HEK293T (cell line): ENCODE results near the gene PPP6R2.

Experiments used
- CTCF ChIA-PET: fragments of 350-600 bp; formaldehyde crosslinking; extraction: SDS; loops from one replicate; lab custom pipeline; 2021; ENCODE audit warnings: antibody characterized with exemption, inconsistent platforms; lab: Yijun Ruan, JAX
- POLR2A ChIA-PET: fragments of 350-600 bp; formaldehyde crosslinking; extraction: SDS; loops from one replicate; lab custom pipeline; 2020; ENCODE audit warnings: antibody characterized with exemption, inconsistent platforms; lab: Yijun Ruan, JAX
- DNase-seq: peaks from one replicate; pipeline ENCODE4 v3.0.0; 2012; ENCODE audit warnings: mixed read lengths; ENCODE audit errors: extremely low spot score
- ARNT ChIP-seq: fragments of 450-650 bp; IDR thresholded peaks from 2 replicates; pipeline ENCODE4 v1.6.1; 2017; ENCODE audit warnings: mild to moderate bottlenecking
- BHLHE40 ChIP-seq: fragments of 450-650 bp; IDR thresholded peaks from 2 replicates; pipeline ENCODE4 v1.6.1; 2016; ENCODE audit warnings: mild to moderate bottlenecking, moderate library complexity, borderline replicate concordance
- CTBP1 ChIP-seq: fragments of 450-650 bp; IDR thresholded peaks from 2 replicates; pipeline ENCODE4 v1.6.1; 2016; ENCODE audit warnings: borderline replicate concordance
- ELF4 ChIP-seq: fragments of 450-650 bp; IDR thresholded peaks from 2 replicates; pipeline ENCODE4 v1.6.1; 2017; ENCODE audit warnings: antibody characterized with exemption
- FOXA1 ChIP-seq: fragments of 450-650 bp; IDR thresholded peaks from 2 replicates; pipeline ENCODE4 v1.6.1; 2016; ENCODE audit warnings: mild to moderate bottlenecking
- FOXK2 ChIP-seq: fragments of 450-650 bp; IDR thresholded peaks from 2 replicates; pipeline ENCODE4 v1.6.1; 2016; ENCODE audit warnings: mild to moderate bottlenecking
- FOXM1 ChIP-seq: fragments of 450-650 bp; IDR thresholded peaks from 2 replicates; pipeline ENCODE4 v1.6.1; 2017; ENCODE audit warnings: mild to moderate bottlenecking, borderline replicate concordance
- HDGF ChIP-seq: fragments of 450-650 bp; IDR thresholded peaks from 2 replicates; pipeline ENCODE4 v1.6.1; 2017; ENCODE audit warnings: antibody characterized with exemption, borderline replicate concordance
- L3MBTL2 ChIP-seq: fragments of 450-650 bp; conservative IDR thresholded peaks from 2 replicates; pipeline ENCODE4 v1.6.1; 2016; ENCODE audit warnings: mild to moderate bottlenecking
- LEF1 ChIP-seq: fragments of 450-650 bp; IDR thresholded peaks from 2 replicates; pipeline ENCODE4 v1.6.1; 2017; ENCODE audit warnings: mild to moderate bottlenecking, borderline replicate concordance
- NFRKB ChIP-seq: fragments of 450-650 bp; IDR thresholded peaks from 2 replicates; pipeline ENCODE4 v1.6.1; 2016; ENCODE audit warnings: mild to moderate bottlenecking, moderate library complexity
- SP1 ChIP-seq: fragments of 450-650 bp; IDR thresholded peaks from 2 replicates; pipeline ENCODE4 v1.6.1; 2017
- SUZ12 ChIP-seq: fragments of 450-650 bp; IDR thresholded peaks from 2 replicates; pipeline ENCODE4 v1.6.1; 2016; ENCODE audit warnings: mild to moderate bottlenecking
- TARDBP ChIP-seq: fragments of 450-650 bp; IDR thresholded peaks from 2 replicates; pipeline ENCODE4 v1.6.1; 2016
- ZNF384 ChIP-seq: fragments of 450-650 bp; IDR thresholded peaks from 2 replicates; pipeline ENCODE4 v1.6.1; 2016
- TF ChIP-seq, protein P1 (sequence below): fragments of 450-650 bp; IDR thresholded peaks from 2 replicates; pipeline ENCODE4 v1.6.1; 2016

PPP6R2 gene

DNA sequence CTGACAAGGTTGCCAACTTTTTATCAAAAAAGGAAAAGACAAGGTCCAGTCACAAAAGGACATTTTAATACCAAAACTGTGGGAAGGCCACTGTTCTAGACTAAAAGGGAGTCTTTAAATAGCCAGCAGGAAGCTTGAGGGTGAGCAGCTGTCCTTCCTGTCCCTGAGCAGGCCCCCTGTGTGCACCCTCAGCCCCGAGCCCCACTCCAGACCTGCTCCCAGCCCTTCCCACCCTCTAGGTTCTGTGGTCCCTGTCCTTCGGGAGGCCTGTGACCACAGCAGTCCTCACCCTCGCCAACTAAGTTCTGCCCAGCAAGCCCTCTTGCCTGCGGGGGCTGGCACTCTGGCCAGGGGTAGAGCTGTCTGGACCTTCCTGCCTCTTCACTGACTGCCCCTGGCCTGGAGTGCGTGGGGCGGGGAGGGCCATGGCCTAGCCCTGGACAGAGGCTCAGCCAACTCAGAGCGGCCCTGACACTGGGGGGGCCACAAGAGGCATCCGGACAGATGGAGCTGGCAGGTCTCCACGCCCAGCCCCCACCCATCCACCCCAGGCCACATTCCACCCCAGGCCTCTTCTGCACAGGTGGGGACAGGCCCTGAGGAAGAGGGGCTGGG, 34.0 kb upstream of the PPP6R2 start:
- TF ChIP-seq BHLHE40 (no peak), SP1 (no peak), ZNF384 (no peak), L3MBTL2 (no peak), ARNT (no peak), SUZ12 (no peak), TARDBP (no peak), LEF1 (no peak), FOXA1 (no peak), ELF4 (no peak), FOXM1 (no peak), FOXK2 (no peak), CTBP1 (no peak), HDGF (no peak), NFRKB (no peak)
- TF ChIP-seq, protein P1, sequence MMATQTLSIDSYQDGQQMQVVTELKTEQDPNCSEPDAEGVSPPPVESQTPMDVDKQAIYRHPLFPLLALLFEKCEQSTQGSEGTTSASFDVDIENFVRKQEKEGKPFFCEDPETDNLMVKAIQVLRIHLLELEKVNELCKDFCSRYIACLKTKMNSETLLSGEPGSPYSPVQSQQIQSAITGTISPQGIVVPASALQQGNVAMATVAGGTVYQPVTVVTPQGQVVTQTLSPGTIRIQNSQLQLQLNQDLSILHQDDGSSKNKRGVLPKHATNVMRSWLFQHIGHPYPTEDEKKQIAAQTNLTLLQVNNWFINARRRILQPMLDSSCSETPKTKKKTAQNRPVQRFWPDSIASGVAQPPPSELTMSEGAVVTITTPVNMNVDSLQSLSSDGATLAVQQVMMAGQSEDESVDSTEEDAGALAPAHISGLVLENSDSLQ, result no peak
- POLR2A ChIA-PET, result interaction anchor here (0.6 to 1.0 kb wide), 2 partner anchors 16 to 19 kb away, joined by 3 read pairs; no protein-coding TSS in a partner anchor
- CTCF ChIA-PET, result no interaction called here
- DNase-seq, result no peak

GRCh38 chr22:50309601-50309991, 33.5 kb upstream of the PPP6R2 start:
- ChIA-PET POLR2A (interaction anchor here (1.0 kb wide), 1 partner anchor 16 kb away, joined by 3 read pairs; no protein-coding TSS in a partner anchor), CTCF (no interaction called here)
- no peak for DNase-seq
- TF ChIP-seq SUZ12, result no peak
- no peak for TF ChIP-seq ARNT
- TF ChIP-seq NFRKB, result no peak
- TF ChIP-seq L3MBTL2, result no peak
- TF ChIP-seq, protein P1, result no peak
- no peak for TF ChIP-seq LEF1
- TF ChIP-seq FOXM1, result no peak
- no peak for TF ChIP-seq SP1
- no peak for TF ChIP-seq HDGF
- TF ChIP-seq ELF4, result no peak
- TF ChIP-seq CTBP1, result no peak
- no peak for TF ChIP-seq FOXK2
- no peak for TF ChIP-seq ZNF384
- TF ChIP-seq BHLHE40, result no peak
- no peak for TF ChIP-seq TARDBP
- no peak for TF ChIP-seq FOXA1

- ChIA-PET CTCF (no interaction called here), POLR2A (interaction anchor here (1.0 kb wide), 1 partner anchor 15 kb away, joined by 3 read pairs; no protein-coding TSS in a partner anchor)
- no peak for DNase-seq
- TF ChIP-seq ARNT, result no peak
- no peak for TF ChIP-seq FOXA1
- TF ChIP-seq CTBP1, result no peak
- TF ChIP-seq FOXM1, result no peak
- TF ChIP-seq SUZ12, result no peak
- no peak for TF ChIP-seq HDGF
- no peak for TF ChIP-seq ELF4
- TF ChIP-seq FOXK2, result no peak
- TF ChIP-seq ZNF384, result no peak
- TF ChIP-seq LEF1, result no peak
- TF ChIP-seq L3MBTL2, result no peak
- no peak for TF ChIP-seq BHLHE40
- TF ChIP-seq, protein P1, result no peak
- no peak for TF ChIP-seq SP1
These were observed 33.0 kb upstream of the PPP6R2 start for GRCh38 chr22:50310031-50310722.

DNA sequence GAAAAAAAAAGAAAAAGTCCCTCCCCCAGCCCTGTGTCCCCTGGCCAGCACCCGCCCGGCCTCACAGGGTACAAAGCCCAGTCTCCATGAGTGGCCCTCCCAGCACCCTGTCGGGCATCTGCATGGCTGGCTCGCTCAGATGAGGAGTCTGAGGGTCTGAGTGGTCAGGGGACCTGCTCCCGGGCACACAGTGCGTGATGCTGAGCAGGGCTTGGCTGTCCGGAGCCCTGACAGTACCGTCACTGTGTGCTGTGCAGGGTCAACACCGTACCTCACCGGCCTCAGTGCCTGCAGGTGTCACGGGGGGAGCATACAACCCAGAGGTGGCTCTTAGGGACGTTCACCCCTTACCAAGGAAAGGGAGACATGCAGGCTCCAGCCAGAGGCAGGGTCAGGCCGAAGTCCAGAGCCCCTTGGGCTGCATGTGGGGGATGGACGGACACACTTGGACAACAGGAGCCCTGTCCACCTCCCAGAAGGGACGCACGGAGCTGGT, 32.1 kb upstream of the PPP6R2 start:
- TF ChIP-seq SP1, result no peak
- no peak for TF ChIP-seq HDGF
- TF ChIP-seq CTBP1, result no peak
- TF ChIP-seq FOXM1, result no peak
- TF ChIP-seq FOXK2, result no peak
- TF ChIP-seq NFRKB, result no peak
- no peak for TF ChIP-seq BHLHE40
- TF ChIP-seq TARDBP, result no peak
- no peak for TF ChIP-seq L3MBTL2
- no peak for TF ChIP-seq SUZ12
- TF ChIP-seq ZNF384, result no peak
- TF ChIP-seq ARNT, result no peak
- no peak for TF ChIP-seq LEF1
- TF ChIP-seq FOXA1, result no peak
- no peak for DNase-seq
- ChIA-PET POLR2A (no interaction called here), CTCF (no interaction called here)

DNA sequence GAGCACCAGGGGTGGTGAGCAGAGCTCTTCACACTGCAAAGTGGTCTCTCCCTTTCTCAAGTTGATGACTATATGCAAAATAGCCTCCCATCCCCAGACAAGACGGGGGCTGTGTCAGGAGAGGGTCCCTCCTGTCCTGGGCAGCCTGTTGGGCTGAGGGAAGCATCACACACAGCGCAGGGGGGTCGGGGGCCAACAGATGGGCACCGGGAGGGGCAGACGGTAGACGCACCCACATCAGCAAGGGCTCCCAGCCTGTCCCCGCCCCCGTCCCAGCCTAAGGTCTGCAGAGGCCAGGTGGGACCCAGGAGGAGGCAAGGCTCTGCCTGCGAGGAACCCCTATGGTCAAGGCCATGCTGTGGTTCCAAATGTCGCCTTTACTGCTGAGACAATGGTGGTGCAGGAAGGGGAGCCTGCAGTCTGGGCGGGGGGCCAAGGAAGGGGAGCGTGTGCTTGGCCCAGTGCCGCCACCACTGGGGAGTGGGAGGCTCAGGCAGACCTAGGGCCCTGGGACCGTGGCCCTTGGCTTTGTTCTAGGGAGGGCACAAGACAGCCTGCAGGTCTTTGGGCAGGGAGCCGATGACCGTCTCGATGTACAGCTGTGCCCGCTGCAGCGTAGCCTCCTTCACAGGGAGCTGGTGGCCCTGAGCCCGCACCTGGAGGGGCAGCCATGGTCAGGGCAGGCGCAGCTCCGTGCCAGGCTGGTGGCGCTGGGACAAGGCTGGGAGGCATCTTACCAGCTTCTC, 31.3 kb upstream of the PPP6R2 start:
- ChIA-PET CTCF (no interaction called here), POLR2A (no interaction called here)
- no peak for DNase-seq
- TF ChIP-seq ARNT (no peak), L3MBTL2 (no peak), NFRKB (no peak)
- TF ChIP-seq, protein P1, result no peak
